ENCODE data around the gene CINP.
A peak's percentile ranks its signal among the peaks of the same experiment; 100 is the strongest.
"Not testable (repeated sequence)": the region's sequence is repeated elsewhere in the genome, so short reads cannot be mapped to it uniquely, and the experiment has no call there.

Gene CINP

GRCh38 chr14:102319351-102320032 is 43.2 kb downstream of the CINP start, which contains the start of gene ZNF839:
TSS of gene ZNF839 (plus strand) at chr14:102319746. CDS start at chr14:102319766, 20 bp downstream.
- DNase-seq, result peak; percentile 24

GRCh38 chr14:102318781-102319276 is 43.9 kb downstream of the CINP start:
- no peak for DNase-seq

- DNase-seq, result peak; percentile 2
Measured at GRCh38 chr14:102317564-102318248, 45.0 kb downstream of the CINP start.

DNA sequence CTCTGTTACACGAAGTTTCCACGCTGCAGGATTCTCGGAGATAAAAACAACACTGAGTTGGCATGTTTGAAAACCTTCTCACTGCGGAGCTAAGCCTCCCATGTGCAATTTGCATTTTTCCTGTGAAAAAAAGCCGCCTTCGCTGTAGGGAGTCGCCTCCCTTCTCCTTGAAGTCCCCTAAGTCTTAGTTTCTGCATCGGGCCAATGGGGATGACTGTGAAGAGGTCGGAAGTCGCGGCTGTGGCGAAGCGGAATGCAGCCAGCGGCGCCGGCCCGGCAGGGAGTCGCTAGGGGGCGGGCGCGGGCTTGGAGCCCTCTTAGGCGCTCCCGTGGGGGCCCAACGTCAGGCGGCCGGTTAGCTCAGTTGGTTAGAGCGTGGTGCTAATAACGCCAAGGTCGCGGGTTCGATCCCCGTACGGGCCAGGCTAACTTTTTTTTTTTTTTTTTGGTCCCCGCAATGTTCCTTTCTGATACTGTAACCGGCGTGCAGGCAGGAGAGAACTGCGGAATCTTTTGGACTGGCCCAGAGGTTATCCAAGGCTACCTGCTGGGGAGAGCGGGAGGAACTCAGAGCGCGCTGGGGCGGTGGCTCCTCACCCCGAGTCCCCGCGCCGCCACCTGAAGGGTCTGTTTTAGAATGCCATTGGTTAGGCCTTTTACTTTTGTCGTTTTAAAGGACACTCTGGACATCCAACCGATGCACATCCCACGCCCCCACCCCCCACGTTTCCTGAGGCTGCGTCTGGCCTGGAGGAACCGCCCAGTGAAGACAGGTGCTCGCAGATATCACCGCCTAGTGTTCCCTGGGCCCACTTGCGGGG is 45.7 kb downstream of the CINP start:
- peak; percentile 58 for DNase-seq

DNA sequence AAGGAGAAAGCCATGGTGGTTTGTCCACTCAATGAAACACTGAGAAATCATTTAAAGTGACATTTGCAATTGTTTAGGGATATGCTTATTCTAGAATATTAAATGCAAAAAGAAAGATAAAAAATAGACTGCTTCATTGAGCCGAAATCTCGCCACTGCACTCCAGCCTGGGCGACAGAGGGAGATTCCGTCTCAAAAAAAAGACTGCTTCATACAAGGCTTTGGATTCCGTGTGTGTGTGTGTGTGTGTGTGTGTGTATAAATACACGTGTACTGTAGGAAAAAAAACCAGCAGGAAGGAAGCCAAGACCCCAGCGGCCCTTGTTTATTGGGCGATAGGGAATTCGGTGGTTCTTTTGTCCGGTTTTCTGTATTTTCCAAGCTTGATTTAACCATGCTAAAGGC is 46.4 kb downstream of the CINP start:
- no peak for DNase-seq

- no peak for DNase-seq
Measured at GRCh38 chr14:102315121-102315520, 47.6 kb downstream of the CINP start.

DNA sequence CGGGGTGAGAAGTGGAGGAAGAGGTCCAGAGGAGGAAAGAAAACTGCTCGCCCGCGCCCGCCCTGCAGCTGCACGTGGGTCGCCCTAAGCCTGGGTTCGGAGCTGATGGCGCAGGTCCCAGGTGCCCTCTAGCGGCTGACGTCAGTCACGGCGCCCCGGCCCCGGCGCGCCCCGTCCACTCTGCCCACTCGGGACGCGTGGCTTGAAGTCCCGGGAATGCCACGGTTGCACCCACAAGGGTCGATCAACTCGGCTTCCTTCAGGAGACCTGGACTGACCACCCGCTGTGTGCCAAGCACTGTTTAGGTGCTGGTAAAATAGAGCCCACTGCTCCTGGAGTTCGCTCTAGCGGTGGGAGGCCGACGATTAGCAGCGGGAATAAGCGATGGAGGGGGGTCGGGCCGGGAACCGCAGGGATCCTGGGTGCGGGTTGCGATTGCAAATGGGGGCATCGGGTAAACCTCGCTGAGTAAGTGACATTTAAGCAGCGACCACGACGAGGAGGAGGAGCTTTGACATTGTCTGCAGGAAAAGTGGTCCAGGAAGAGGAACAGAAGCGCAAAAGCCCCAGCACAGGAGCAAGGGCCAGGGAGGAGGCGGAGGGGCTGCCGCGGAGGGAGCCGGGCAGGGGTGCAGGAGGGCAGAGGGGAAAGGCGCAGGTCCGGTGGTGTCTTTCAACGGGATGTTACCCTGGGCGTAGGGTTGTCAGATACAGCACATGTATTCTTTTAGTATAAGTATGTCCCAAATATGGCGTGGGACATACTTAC is 48.3 kb downstream of the CINP start:
- peak; percentile 5 for DNase-seq

DNA sequence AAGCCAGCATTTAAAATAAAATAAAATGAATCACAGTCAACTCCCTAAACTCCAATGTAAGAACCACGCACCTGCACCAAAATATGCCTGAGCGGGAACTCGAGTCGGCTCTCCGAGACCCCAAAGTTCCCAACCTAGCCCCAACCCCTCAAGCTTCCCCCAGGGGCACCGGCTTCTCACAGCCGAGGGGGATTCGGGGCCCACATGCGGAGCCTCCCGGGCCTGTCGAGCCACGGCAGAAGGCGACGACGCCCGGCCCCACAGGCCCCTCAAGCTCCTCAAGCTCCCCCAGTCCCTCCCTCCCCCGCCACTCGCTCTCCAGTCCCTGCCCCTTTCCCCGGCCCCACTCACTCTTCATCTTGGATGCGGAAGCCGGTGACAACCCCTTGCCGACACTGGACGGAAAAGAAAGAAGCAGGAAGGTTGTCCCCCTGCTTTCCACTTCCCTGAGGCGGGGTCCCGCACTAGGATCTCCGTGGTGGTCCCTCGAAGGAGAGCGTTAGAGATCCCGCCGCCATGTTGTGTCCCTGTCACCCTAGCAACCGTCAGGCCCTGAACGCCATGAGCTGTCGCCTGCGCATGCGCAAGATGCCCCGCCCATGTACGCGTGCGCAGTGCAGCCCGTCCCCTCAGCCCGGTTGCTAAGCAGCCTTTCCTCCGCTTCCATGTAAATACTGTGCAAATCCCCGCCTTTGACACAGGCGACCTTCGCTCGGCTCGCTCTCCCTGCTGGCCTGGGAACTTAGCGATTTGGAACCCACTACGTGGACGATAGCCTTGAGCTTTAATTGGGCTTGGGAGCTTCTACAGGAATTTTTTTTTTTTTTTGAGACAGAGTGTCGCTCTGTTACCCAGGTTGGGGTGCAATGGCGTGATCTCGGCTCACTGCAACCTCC is 57.8 kb downstream of the CINP start, which contains the start of gene MOK:
TSS of gene MOK (minus strand) at position 554 of the 896 bp plus-strand sequence. CDS start at position 358, 196 bp downstream.
- peak; percentile 78 for DNase-seq

DNA sequence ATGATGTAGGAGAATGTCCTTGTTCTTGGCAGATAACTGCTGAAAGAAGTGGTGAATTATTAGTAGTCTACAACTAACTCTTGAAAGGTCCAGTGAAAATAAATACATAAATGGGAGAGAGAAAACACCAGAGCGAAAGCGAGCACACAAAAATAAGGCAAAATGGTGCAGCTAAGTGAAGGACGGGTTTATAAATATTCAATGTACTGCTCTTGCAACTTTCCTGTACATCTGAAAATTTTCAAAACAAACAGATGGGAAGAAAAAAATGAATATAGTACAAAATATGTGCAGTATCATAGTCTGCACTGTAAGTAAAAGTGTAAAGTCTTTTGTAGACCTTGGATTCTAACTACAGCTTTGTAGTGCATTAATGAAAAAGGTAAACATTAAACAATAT is 59.0 kb downstream of the CINP start:
- DNase-seq, result no peak

DNA sequence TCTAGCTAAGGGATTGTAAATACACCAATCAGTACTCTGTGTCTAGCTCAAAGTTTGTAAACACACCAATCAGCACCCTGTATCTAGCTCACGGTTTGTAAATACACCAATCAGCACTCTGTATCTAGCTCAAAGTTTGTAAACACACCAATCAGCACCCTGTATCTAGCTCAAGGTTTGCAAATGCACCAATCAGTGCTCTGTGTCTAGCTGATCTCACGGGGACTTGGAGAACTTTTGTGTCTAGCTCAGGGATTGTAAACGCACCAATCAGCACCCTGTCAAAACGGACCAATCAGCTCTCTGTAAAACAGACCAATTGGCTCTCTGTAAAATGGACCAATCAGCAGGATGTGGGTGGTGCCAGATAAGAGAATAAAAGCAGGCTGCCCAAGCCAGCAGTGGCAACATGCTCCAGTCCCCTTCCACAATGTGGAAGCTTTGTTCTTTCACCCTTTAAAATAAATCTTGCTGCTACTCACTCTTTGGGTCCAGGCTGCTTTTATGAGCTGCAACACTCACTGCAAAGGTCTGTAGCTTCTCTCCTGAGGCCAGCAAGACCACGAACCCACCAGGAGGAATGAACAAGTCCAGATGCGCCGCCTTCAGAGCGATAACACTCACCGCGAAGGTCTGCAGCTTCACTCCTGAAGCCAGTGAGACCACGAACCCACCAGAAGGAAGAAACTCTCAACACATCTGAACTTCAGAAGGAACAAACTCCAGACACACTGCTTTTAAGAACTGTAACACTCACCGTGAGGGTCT is 64.2 kb downstream of the CINP start:
- not testable (repeated sequence) for DNase-seq
